CD4-positive, alpha-beta T cell treated with Interleukin-15 for 4 hours (primary cell): ENCODE results near the gene CHKA.

Experiments used
- DNase-seq: peaks from one replicate; pipeline ENCODE4 v3.0.0-alpha.2; 2020; ENCODE audit warnings: low spot score

Gene CHKA

GRCh38 chr11:68121067-68121899, at the start of gene CHKA:
Gene CHKA, minus strand, starts transcription at chr11:68121388. Its CDS starts 211 bp downstream, at chr11:68121177.
- DNase-seq, result peak; percentile 76

- no peak for DNase-seq
Measured at GRCh38 chr11:68169442-68169841, 48.3 kb upstream of the CHKA start.

- no peak for DNase-seq
Measured at GRCh38 chr11:68168694-68169093, 47.5 kb upstream of the CHKA start.

GRCh38 chr11:68167474-68167873, 46.3 kb upstream of the CHKA start:
- no peak for DNase-seq

- DNase-seq, result no peak
Measured at GRCh38 chr11:68166969-68167368, 45.8 kb upstream of the CHKA start.

- DNase-seq, result no peak
Measured at GRCh38 chr11:68165601-68166000, 44.4 kb upstream of the CHKA start.

- DNase-seq, result no peak
Measured at GRCh38 chr11:68164437-68164836, 43.2 kb upstream of the CHKA start.

GRCh38 chr11:68163691-68164090, 42.5 kb upstream of the CHKA start:
- DNase-seq, result no peak

- DNase-seq, result no peak
Measured at GRCh38 chr11:68160100-68160695, 39.0 kb upstream of the CHKA start.

- no peak for DNase-seq
Measured at GRCh38 chr11:68159665-68160064, 38.5 kb upstream of the CHKA start.

GRCh38 chr11:68159161-68159560, 38.0 kb upstream of the CHKA start:
- no peak for DNase-seq

GRCh38 chr11:68158580-68158979, 37.4 kb upstream of the CHKA start:
- DNase-seq, result no peak

- no peak for DNase-seq
Measured at GRCh38 chr11:68153742-68154141, 32.6 kb upstream of the CHKA start.

- DNase-seq, result no peak
Measured at GRCh38 chr11:68150037-68150436, 28.8 kb upstream of the CHKA start.

- no peak for DNase-seq
Measured at GRCh38 chr11:68149417-68149816, 28.2 kb upstream of the CHKA start.

GRCh38 chr11:68148879-68149278, 27.7 kb upstream of the CHKA start:
- DNase-seq, result no peak

- DNase-seq, result no peak
Measured at GRCh38 chr11:68148071-68148805, 27.1 kb upstream of the CHKA start.

GRCh38 chr11:68146704-68147474, 25.7 kb upstream of the CHKA start:
- no peak for DNase-seq

GRCh38 chr11:68146010-68146540, 24.9 kb upstream of the CHKA start:
- DNase-seq, result no peak

GRCh38 chr11:68145120-68145866, 24.1 kb upstream of the CHKA start:
- DNase-seq, result no peak

- no peak for DNase-seq
Measured at GRCh38 chr11:68143310-68143689, 22.1 kb upstream of the CHKA start.
